Caco-2 (cell line): Measurements from ENCODE around the gene MED9. TPM values are rescaled to one million over a fixed set of nuclear protein-coding genes. Genes with fewer than 3 reads are reported as not detected.

ENCODE experiments used
- BruUV-seq: library from RNA; stranded (reverse); fragments of 400-500 nt; replicated peaks from 2 replicates; lab custom pipeline; 2021; lab: Mats Ljungman, UMichigan
- CTCF ChIA-PET: fragments of 300-600 bp; sonication (Branson Sonifier 250); formaldehyde crosslinking; loops from one replicate; lab custom pipeline; 2022; ENCODE audit warnings: antibody characterized with exemption; lab: Charles Lee
- POLR2A ChIA-PET: fragments of 300-600 bp; sonication (Branson Sonifier 250); formaldehyde crosslinking; loops from one replicate; lab custom pipeline; 2022; ENCODE audit warnings: antibody characterized with exemption; lab: Charles Lee
- DNase-seq, 2 experiments: peaks; one replicate each; pipeline versions ENCODE4 v3.0.0 to v3.0.0-alpha.2; 2020 to 2022
- H3K27me3 ChIP-seq: replicated peaks from 2 replicates; pipeline ENCODE4 v1.6.0; 2011; ENCODE audit warnings: low read length; ENCODE audit not compliant: control insufficient read depth, insufficient read depth
- H3K36me3 ChIP-seq: 2 replicates; pipeline ENCODE4 v1.5.1; 2011; ENCODE audit warnings: low read length; ENCODE audit not compliant: control insufficient read depth, insufficient read depth
- H3K4me1 ChIP-seq: fragments of 250-450 bp; sonication (Bioruptor Pico); 2 replicates; pipeline ENCODE4 v1.5.1; 2020; ENCODE audit warnings: mild to moderate bottlenecking
- H3K4me3 ChIP-seq: 2 replicates; pipeline ENCODE4 v1.5.1; 2011; ENCODE audit warnings: low read depth, mild to moderate bottlenecking, control low read depth, low read length
- H3K9me3 ChIP-seq: fragments of 250-450 bp; sonication (Bioruptor Pico); 2 replicates; pipeline ENCODE4 v1.5.1; 2020; ENCODE audit warnings: mild to moderate bottlenecking, moderate library complexity
- H3K27ac Mint-ChIP-seq: one replicate; pipeline ENCODE4 v1.8.0; 2022; ENCODE audit warnings: mixed read lengths; ENCODE audit not compliant: unreplicated experiment
- H3K27me3 Mint-ChIP-seq: one replicate; pipeline ENCODE4 v1.8.0; 2022; ENCODE audit warnings: mixed read lengths; ENCODE audit not compliant: insufficient read depth, unreplicated experiment
- H3K36me3 Mint-ChIP-seq: one replicate; pipeline ENCODE4 v1.8.0; 2022; ENCODE audit warnings: mild to moderate bottlenecking, mixed read lengths; ENCODE audit not compliant: insufficient read depth, unreplicated experiment
- H3K4me1 Mint-ChIP-seq: one replicate; pipeline ENCODE4 v1.8.0; 2022; ENCODE audit warnings: low read depth, mixed read lengths; ENCODE audit not compliant: unreplicated experiment
- H3K4me3 Mint-ChIP-seq: one replicate; pipeline ENCODE4 v1.8.0; 2022; ENCODE audit warnings: mild to moderate bottlenecking, moderate library complexity, mixed read lengths; ENCODE audit not compliant: unreplicated experiment
- H3K9me3 Mint-ChIP-seq: one replicate; pipeline ENCODE4 v1.8.0; 2022; ENCODE audit warnings: mixed read lengths; ENCODE audit not compliant: unreplicated experiment
- intact Hi-C: fragments of 100-400 bp; cut with micrococcal nuclease; formaldehyde crosslinking; loops from one replicate; pipeline ENCODE4 v1.10.0; 2022; ENCODE audit not compliant: unreplicated experiment
- total RNA-seq: library from RNA; stranded (reverse); gene quantifications from 2 replicates; pipeline ENCODE4 v1.2.3, GENCODE V29; 2022
- TF ChIP-seq, protein P1 (sequence below), 2 experiments: fragments of 200-600 bp in 1 of 2; IDR thresholded peaks; 1 replicate in 1 of 2; 2 replicates in 1 of 2; pipeline versions ENCODE4 v1.5.1 to v1.8.0; 2011 to 2022; ENCODE audit warnings: antibody characterized with exemption in 1 of 2, control low read depth in 1 of 2, inconsistent platforms in 1 of 2, low read depth in 1 of 2, low read length in 1 of 2, mild to moderate bottlenecking in 1 of 2, moderate library complexity in 1 of 2; ENCODE audit not compliant: insufficient read depth in 1 of 2, severe bottlenecking in 1 of 2, unreplicated experiment in 1 of 2

MED9 gene
- total RNA-seq, 1 experiment from 2014 or later: 24.9 TPM

DNA sequence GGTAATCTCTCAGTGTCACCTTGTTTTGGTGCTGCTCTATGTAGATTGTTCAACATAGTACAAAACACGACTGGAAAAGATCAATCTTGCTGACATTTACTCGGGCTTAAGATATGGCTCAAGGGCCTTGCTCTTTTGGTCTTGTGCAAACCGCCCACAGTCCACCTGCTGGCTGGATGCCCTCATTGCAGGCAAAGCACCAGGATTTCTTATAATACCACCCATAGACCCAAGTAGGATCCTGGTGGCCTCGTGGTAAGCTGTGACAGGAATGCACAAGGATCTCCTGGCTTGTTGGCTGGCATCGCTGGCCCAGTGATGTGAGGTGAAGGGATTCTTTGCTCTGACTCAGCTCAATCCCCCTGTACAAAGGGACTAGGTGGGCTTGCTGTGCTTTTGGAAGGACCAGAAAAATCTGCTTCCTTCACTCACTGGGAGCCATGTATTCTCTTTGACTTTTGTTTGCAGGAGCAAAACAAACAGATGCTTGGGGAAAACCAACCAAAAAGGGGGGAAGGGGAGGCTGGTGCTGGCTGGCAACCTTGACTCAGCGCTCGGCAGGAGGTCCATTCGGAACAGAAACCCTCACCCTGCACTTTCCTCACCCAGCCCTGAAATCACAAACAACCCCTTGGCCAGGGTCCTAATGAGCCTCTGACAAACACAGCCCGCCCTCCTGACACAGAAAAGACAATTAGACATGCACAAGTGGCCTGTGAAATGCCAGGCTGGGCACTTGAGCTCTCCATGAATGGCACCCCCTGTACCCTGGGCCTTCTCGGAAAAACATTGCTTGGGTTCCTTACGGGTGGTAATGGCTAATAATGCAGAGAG is 36.6 kb upstream of the MED9 start:
- Histone ChIP-seq H3K9me3 (no peaks in the 10 kb centered on the region), H3K4me3 (no peak overlapping the region), H3K27me3 (no peaks in the 10 kb centered on the region), H3K4me1 (peaks cover 57% of the 10 kb centered on the region), H3K36me3 (no peaks in the 10 kb centered on the region)
- Mint-ChIP-seq H3K36me3 (no peaks in the 10 kb centered on the region), H3K4me1 (peaks cover 26% of the 10 kb centered on the region), H3K4me3 (no peak overlapping the region), H3K9me3 (no peaks in the 10 kb centered on the region), H3K27me3 (no peaks in the 10 kb centered on the region), H3K27ac (no peak overlapping the region)
- TF ChIP-seq, protein P1, sequence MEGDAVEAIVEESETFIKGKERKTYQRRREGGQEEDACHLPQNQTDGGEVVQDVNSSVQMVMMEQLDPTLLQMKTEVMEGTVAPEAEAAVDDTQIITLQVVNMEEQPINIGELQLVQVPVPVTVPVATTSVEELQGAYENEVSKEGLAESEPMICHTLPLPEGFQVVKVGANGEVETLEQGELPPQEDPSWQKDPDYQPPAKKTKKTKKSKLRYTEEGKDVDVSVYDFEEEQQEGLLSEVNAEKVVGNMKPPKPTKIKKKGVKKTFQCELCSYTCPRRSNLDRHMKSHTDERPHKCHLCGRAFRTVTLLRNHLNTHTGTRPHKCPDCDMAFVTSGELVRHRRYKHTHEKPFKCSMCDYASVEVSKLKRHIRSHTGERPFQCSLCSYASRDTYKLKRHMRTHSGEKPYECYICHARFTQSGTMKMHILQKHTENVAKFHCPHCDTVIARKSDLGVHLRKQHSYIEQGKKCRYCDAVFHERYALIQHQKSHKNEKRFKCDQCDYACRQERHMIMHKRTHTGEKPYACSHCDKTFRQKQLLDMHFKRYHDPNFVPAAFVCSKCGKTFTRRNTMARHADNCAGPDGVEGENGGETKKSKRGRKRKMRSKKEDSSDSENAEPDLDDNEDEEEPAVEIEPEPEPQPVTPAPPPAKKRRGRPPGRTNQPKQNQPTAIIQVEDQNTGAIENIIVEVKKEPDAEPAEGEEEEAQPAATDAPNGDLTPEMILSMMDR (IDR thresholded peaks at IDR 0.05; ENCODE audit: insufficient read depth in 1 of 2, low read depth in 1 of 2, low read length in 1 of 2, severe bottlenecking in 1 of 2, unreplicated experiment in 1 of 2): peak; percentile 67 to 74
- ChIA-PET CTCF (interaction anchor here (0.6 to 0.8 kb wide), 2 partner anchors 52 to 233 kb away, joined by 3 read pairs; no protein-coding TSS in a partner anchor), POLR2A (no interaction called here)
- BruUV-seq: no TSS peak
- intact Hi-C loops: loop anchor here (1.0 kb wide), 1 partner anchor 84 kb away; no protein-coding TSS in a partner anchor
- DNase-seq: peak; percentile 80 to 83

DNA sequence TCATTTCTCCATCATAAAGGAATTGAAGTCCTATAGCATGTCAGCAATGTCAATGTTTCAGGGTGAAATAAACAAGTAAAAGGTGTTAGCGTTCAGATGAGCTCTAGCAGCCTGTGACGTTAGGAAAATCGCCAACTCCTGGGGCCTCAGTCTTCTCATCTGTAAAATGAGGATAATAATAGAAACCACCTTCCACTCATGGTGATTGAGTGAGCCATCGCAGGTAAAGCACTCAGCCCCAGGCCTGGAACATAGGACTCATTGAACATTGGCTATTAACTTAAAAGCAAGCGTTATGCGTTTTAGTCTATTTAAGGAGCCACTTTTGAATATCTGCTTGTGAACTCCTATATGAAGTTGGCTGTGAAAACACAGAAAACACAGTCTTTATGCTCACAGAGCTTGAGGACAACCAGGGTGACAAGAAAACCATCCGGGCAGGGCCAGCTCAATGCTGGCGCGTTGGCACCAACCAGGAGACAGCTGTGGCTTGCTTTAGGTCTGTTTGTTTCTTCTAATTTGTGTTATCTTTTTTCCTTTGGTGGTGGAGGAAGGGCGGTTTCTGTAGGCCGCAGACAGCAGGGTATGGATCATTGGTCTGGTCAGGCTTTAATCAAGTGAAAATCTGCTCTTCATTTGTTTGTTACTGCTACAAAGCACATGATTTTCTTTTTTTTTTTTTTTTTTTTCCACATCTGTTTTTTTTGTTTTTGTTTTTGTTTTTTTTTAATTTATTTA is 35.7 kb upstream of the MED9 start:
- H3K27ac Mint-ChIP-seq: no peak overlapping the region
- intact Hi-C loops: loop anchor here (1.0 kb wide), 1 partner anchor 85 kb away; no protein-coding TSS in a partner anchor
- TF ChIP-seq, protein P1 (IDR thresholded peaks at IDR 0.05; ENCODE audit: insufficient read depth in 1 of 2, low read depth in 1 of 2, low read length in 1 of 2, severe bottlenecking in 1 of 2, unreplicated experiment in 1 of 2): no peak
- H3K4me3 ChIP-seq: no peak overlapping the region
- H3K9me3 ChIP-seq: no peaks in the 10 kb centered on the region
- peaks cover 57% of the 10 kb centered on the region for H3K4me1 ChIP-seq
- no peaks in the 10 kb centered on the region for H3K9me3 Mint-ChIP-seq
- H3K36me3 Mint-ChIP-seq: no peaks in the 10 kb centered on the region
- POLR2A ChIA-PET: no interaction called here
- H3K4me3 Mint-ChIP-seq: no peak overlapping the region
- no peak for DNase-seq
- CTCF ChIA-PET: no interaction called here
- H3K27me3 ChIP-seq: no peaks in the 10 kb centered on the region
- H3K36me3 ChIP-seq: no peaks in the 10 kb centered on the region
- no TSS peak for BruUV-seq
- peaks cover 28% of the 10 kb centered on the region for H3K4me1 Mint-ChIP-seq
- H3K27me3 Mint-ChIP-seq: no peaks in the 10 kb centered on the region

DNA sequence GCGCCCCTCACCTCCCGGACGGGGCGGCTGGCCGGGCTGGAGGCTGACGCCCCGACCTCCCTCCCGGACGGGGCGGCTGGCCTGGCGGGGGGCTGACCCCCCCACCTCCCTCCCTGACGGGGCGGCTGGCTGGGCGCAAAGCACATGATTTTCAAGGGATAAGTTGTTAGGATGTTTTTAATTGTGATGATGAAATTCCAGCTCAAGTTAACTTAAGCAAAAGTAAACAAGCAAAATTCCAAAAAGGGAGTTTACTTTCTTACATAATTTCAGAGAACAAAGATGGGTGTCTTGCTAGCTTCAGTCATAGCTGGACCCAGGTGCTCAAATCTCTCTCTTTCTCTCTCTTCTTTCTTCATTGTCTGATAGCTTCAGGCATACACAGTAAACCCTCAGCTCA is 33.6 kb upstream of the MED9 start:
- H3K36me3 Mint-ChIP-seq: peaks cover 6% of the 10 kb centered on the region
- intact Hi-C loops: no loop called here
- H3K4me1 Mint-ChIP-seq: peaks cover 37% of the 10 kb centered on the region
- no peak for DNase-seq
- Histone ChIP-seq H3K4me1 (peaks cover 56% of the 10 kb centered on the region), H3K4me3 (no peak overlapping the region), H3K9me3 (no peaks in the 10 kb centered on the region), H3K36me3 (no peaks in the 10 kb centered on the region), H3K27me3 (no peaks in the 10 kb centered on the region)
- peaks cover 10% of the 10 kb centered on the region for H3K9me3 Mint-ChIP-seq
- no peak overlapping the region for H3K27ac Mint-ChIP-seq
- ChIA-PET POLR2A (no interaction called here), CTCF (interaction anchor here (0.7 to 1.1 kb wide), 3 partner anchors 8 to 171 kb away, joined by 3 read pairs; no protein-coding TSS in a partner anchor)
- BruUV-seq: no TSS peak
- no peaks in the 10 kb centered on the region for H3K27me3 Mint-ChIP-seq
- H3K4me3 Mint-ChIP-seq: no peak overlapping the region
- TF ChIP-seq, protein P1 (IDR thresholded peaks at IDR 0.05; ENCODE audit: insufficient read depth in 1 of 2, low read depth in 1 of 2, low read length in 1 of 2, severe bottlenecking in 1 of 2, unreplicated experiment in 1 of 2): no peak
